ENCODE data around the gene GBP3. TPM values are rescaled to one million over a fixed set of nuclear protein-coding genes. Genes with fewer than 3 reads are reported as not detected.

The GBP3 gene
- total RNA-seq, 1 donor from 2014 or later = 10.1 TPM

DNA sequence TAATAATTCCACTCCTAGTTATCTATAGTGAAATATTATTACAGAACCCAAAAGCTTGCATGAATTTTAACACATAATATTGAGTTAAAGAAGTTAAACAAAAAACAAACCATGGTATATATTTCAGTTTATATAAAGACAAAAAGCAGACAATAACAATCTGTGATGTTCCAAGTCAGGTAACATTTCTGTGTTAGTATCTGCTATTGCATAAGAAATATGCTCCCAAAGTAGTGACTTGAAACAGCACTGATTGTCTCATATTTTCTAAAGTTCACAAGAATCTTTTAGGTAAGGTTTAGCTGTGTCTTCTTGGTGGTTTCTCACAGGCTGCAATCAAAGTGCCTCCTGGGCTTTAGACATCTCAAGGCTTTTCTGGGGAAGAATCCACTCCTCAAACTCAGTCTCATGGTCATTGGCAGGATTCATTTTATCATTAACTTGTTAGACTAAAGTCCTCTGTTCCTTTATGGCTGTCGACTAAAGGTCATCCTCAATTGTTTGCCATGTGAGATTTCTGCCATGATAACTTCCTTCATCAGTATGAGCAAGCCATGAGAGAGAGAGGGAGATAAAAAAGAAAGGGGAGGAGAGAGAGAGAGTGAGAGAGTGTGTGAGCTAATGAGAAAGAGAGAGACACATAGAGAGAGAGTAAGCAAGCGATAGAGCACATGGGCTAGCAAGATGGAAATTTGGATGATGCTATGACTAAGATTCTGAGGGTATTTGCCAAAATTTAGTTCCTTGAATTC is 22.5 kb upstream of the GBP3 start:
- TF ChIP-seq, protein P1, sequence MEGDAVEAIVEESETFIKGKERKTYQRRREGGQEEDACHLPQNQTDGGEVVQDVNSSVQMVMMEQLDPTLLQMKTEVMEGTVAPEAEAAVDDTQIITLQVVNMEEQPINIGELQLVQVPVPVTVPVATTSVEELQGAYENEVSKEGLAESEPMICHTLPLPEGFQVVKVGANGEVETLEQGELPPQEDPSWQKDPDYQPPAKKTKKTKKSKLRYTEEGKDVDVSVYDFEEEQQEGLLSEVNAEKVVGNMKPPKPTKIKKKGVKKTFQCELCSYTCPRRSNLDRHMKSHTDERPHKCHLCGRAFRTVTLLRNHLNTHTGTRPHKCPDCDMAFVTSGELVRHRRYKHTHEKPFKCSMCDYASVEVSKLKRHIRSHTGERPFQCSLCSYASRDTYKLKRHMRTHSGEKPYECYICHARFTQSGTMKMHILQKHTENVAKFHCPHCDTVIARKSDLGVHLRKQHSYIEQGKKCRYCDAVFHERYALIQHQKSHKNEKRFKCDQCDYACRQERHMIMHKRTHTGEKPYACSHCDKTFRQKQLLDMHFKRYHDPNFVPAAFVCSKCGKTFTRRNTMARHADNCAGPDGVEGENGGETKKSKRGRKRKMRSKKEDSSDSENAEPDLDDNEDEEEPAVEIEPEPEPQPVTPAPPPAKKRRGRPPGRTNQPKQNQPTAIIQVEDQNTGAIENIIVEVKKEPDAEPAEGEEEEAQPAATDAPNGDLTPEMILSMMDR (IDR thresholded peaks at IDR 0.05) = no peak
- H3K36me3 Mint-ChIP-seq (ENCODE audit: low read depth) = peaks cover 4% of the 10 kb centered on the region
- H3K27ac Mint-ChIP-seq (ENCODE audit: unreplicated experiment) = no peak overlapping the region
- H3K4me1 Mint-ChIP-seq (ENCODE audit: low read depth) = peaks cover 7% of the 10 kb centered on the region
- peaks cover 4% of the 10 kb centered on the region for H3K9me3 Mint-ChIP-seq (ENCODE audit: low read depth)
- H3K27me3 Mint-ChIP-seq (ENCODE audit: low read depth) = peaks cover under 1% of the 10 kb centered on the region
- DNase-seq (ENCODE audit: low spot score) = no peak
- H3K4me3 Mint-ChIP-seq (ENCODE audit: unreplicated experiment) = no peak overlapping the region

DNA sequence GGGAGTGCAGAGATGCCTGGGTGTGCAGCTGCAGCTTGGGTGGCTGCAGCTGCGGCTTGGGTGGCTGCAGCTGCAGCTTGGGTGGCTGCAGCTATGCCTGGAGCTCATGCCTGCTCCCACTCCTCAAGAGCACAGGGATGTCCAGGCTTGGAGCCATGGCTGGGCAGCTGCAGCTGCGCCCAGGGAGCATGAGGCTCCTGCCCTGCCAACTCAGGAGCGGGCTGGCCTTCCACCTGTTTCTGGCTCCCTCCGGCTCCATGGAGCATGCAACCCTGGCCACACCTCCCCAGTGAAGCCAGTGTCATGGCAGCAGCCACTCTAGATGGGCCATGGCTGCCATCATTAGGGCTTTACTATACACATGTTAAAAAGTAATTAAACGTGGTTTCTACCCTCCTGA is 21.3 kb upstream of the GBP3 start:
- Mint-ChIP-seq H3K36me3 (ENCODE audit: low read depth) (peaks cover 3% of the 10 kb centered on the region), H3K4me1 (ENCODE audit: low read depth) (peaks cover 7% of the 10 kb centered on the region), H3K27ac (ENCODE audit: unreplicated experiment) (no peak overlapping the region), H3K27me3 (ENCODE audit: low read depth) (peaks cover 3% of the 10 kb centered on the region), H3K9me3 (ENCODE audit: low read depth) (peaks cover 4% of the 10 kb centered on the region), H3K4me3 (ENCODE audit: unreplicated experiment) (no peak overlapping the region)
- TF ChIP-seq, protein P1 (IDR thresholded peaks at IDR 0.05) = no peak
- DNase-seq (ENCODE audit: low spot score) = no peak

- Mint-ChIP-seq H3K27ac (ENCODE audit: unreplicated experiment) (no peak overlapping the region), H3K36me3 (ENCODE audit: low read depth) (peaks cover 1% of the 10 kb centered on the region), H3K27me3 (ENCODE audit: low read depth) (peaks cover 10% of the 10 kb centered on the region)
These were observed 19.8 kb upstream of the GBP3 start for GRCh38 chr1:89042491-89042890.

DNA sequence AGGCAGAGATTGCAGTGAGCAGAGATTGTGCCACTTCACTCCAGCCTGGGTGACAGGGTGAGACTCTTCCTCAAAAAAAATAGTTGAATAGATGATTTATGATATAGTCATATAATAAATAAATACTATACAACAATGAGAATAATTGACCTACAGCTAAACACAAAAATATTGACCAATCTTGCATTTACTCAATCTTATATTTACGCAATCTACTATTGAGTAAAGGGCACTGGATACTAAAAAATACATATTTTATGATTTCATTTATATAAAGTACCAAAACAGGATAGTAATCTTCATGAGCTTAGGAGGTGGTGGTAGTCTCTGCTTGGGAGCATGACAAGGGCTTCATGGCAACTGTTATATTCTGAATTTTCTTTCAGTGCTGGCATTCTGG is 19.1 kb upstream of the GBP3 start:
- H3K36me3 Mint-ChIP-seq (ENCODE audit: low read depth) = peaks cover 1% of the 10 kb centered on the region
- H3K4me3 Mint-ChIP-seq (ENCODE audit: unreplicated experiment) = no peak overlapping the region
- DNase-seq (ENCODE audit: low spot score) = no peak
- H3K9me3 Mint-ChIP-seq (ENCODE audit: low read depth) = peaks cover 4% of the 10 kb centered on the region
- TF ChIP-seq, protein P1 (IDR thresholded peaks at IDR 0.05) = no peak
- H3K27ac Mint-ChIP-seq (ENCODE audit: unreplicated experiment) = no peak overlapping the region
- peaks cover 10% of the 10 kb centered on the region for H3K27me3 Mint-ChIP-seq (ENCODE audit: low read depth)
- peaks cover 3% of the 10 kb centered on the region for H3K4me1 Mint-ChIP-seq (ENCODE audit: low read depth)

More at GRCh38 chr1:89042491-89042890, 19.8 kb upstream of the GBP3 start:
- Mint-ChIP-seq H3K9me3 (ENCODE audit: low read depth) (peaks cover 4% of the 10 kb centered on the region), H3K4me1 (ENCODE audit: low read depth) (peaks cover 3% of the 10 kb centered on the region), H3K4me3 (ENCODE audit: unreplicated experiment) (no peak overlapping the region)
- TF ChIP-seq, protein P1 (IDR thresholded peaks at IDR 0.05) = no peak
- DNase-seq (ENCODE audit: low spot score) = no peak

DNA sequence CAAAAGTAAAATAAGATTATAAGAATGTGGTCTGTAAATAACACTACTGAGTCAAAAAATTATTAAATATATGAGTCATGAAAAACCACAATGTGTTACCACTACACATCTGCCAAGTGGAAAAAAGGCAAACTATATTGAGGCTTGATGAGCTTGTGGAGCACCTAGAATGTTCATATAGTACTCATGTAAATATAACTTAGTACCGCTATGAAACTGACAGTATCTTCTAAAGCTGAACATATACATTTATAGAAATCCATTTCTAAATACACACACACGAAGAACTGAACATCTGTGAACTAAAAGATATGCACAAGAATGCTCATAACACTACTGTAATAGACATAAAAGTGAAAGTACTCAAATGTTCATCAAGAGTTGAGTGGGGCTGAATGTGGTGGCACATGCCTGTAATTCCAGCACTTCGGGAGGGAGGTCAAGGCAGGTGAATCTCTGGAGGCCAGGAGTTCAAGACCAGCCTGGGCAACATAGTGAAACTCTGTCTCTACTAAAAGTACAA is 18.5 kb upstream of the GBP3 start:
- no peak overlapping the region for H3K4me3 Mint-ChIP-seq (ENCODE audit: unreplicated experiment)
- TF ChIP-seq, protein P1 (IDR thresholded peaks at IDR 0.05) = no peak
- H3K4me1 Mint-ChIP-seq (ENCODE audit: low read depth) = peaks cover 3% of the 10 kb centered on the region
- H3K27me3 Mint-ChIP-seq (ENCODE audit: low read depth) = peaks cover 10% of the 10 kb centered on the region
- H3K9me3 Mint-ChIP-seq (ENCODE audit: low read depth) = peaks cover 4% of the 10 kb centered on the region
- no peak overlapping the region for H3K27ac Mint-ChIP-seq (ENCODE audit: unreplicated experiment)
- DNase-seq (ENCODE audit: low spot score) = no peak
- H3K36me3 Mint-ChIP-seq (ENCODE audit: low read depth) = peaks cover 1% of the 10 kb centered on the region

Measured in chondrocyte (in vitro differentiated cells).